GM23338 (cell line): ENCODE data around the gene NDUFB6. TPM values are rescaled to one million over a fixed set of nuclear protein-coding genes. Genes with fewer than 3 reads are reported as not detected.

Source experiments
- ATAC-seq: fragments of 200-7000 bp; cut with Tn5 transposase; 3 replicates; pipeline ENCODE4 v1.9.1; 2020
- DNase-seq: peaks from one replicate; pipeline ENCODE4 v3.0.0-alpha.2; 2015; ENCODE audit warnings: low spot score
- H2AFZ ChIP-seq: fragments of 200-600 bp; sonication (generic); 2 replicates; pipeline ENCODE4 v1.8.0; 2016; ENCODE audit warnings: antibody characterized with exemption, mild to moderate bottlenecking, moderate library complexity
- H3F3A ChIP-seq: fragments of 200-600 bp; sonication (generic); replicated peaks from 2 replicates; pipeline ENCODE4 v1.8.0; 2017; ENCODE audit warnings: antibody characterized with exemption, mixed run types, low read depth
- H3K27ac ChIP-seq: fragments of 200-600 bp; sonication (generic); 2 replicates; pipeline ENCODE4 v1.6.1; 2016; ENCODE audit warnings: low read depth
- H3K27me3 ChIP-seq: fragments of 200-600 bp; sonication (generic); 2 replicates; pipeline ENCODE4 v1.8.0; 2016; ENCODE audit warnings: mild to moderate bottlenecking, mixed run types, moderate library complexity; ENCODE audit not compliant: insufficient read depth
- H3K36me3 ChIP-seq: fragments of 200-600 bp; sonication (generic); 2 replicates; pipeline ENCODE4 v1.8.0; 2016; ENCODE audit warnings: mild to moderate bottlenecking; ENCODE audit not compliant: insufficient read depth
- H3K4me1 ChIP-seq: fragments of 200-600 bp; sonication (generic); 2 replicates; pipeline ENCODE4 v1.8.0; 2016; ENCODE audit warnings: mild to moderate bottlenecking, moderate library complexity; ENCODE audit not compliant: insufficient read depth
- H3K4me2 ChIP-seq: fragments of 200-600 bp; sonication (generic); 2 replicates; pipeline ENCODE4 v1.7.1; 2017; ENCODE audit warnings: mixed run types
- H3K4me3 ChIP-seq: fragments of 200-600 bp; sonication (generic); 2 replicates; pipeline ENCODE4 v1.6.1; 2016; ENCODE audit warnings: mixed run types
- H3K79me2 ChIP-seq: fragments of 200-600 bp; sonication (generic); replicated peaks from 2 replicates; pipeline ENCODE4 v1.8.0; 2017; ENCODE audit warnings: mild to moderate bottlenecking; ENCODE audit not compliant: insufficient read depth
- H3K9me2 ChIP-seq: fragments of 200-600 bp; sonication (generic); 2 replicates; pipeline ENCODE4 v1.8.0; 2017; ENCODE audit not compliant: insufficient read depth
- H4K20me1 ChIP-seq: fragments of 200-600 bp; sonication (generic); replicated peaks from 2 replicates; pipeline ENCODE4 v1.8.0; 2017; ENCODE audit warnings: mild to moderate bottlenecking; ENCODE audit not compliant: insufficient read depth
- H3K27ac Mint-ChIP-seq: 2 replicates; pipeline ENCODE4 v1.8.0; 2020; ENCODE audit warnings: inconsistent platforms, mild to moderate bottlenecking, moderate library complexity, mixed read lengths
- H3K27me3 Mint-ChIP-seq: 3 replicates; pipeline ENCODE4 v1.8.0; 2022; ENCODE audit warnings: low read depth, mild to moderate bottlenecking, moderate library complexity, mixed read lengths, inconsistent platforms; ENCODE audit not compliant: insufficient read depth, poor library complexity
- H3K36me3 Mint-ChIP-seq: 3 replicates; pipeline ENCODE4 v1.8.0; 2021; ENCODE audit warnings: low read depth, mild to moderate bottlenecking, inconsistent platforms, moderate library complexity, mixed read lengths
- H3K4me1 Mint-ChIP-seq: 3 replicates; pipeline ENCODE4 v1.8.0; 2020; ENCODE audit warnings: mild to moderate bottlenecking, inconsistent platforms, mixed read lengths
- H3K4me3 Mint-ChIP-seq: 3 replicates; pipeline ENCODE4 v1.8.0; 2021; ENCODE audit warnings: moderate library complexity, mild to moderate bottlenecking, inconsistent platforms, mixed read lengths
- H3K9me3 Mint-ChIP-seq: 3 replicates; pipeline ENCODE4 v1.8.0; 2020; ENCODE audit warnings: moderate library complexity, mild to moderate bottlenecking, inconsistent platforms, mixed read lengths
- EZH2 ChIP-seq: fragments of 200-600 bp; sonication (generic); IDR thresholded peaks from one replicate; pipeline ENCODE4 v1.8.0; 2017; ENCODE audit warnings: antibody characterized with exemption, mild to moderate bottlenecking, low read depth; ENCODE audit not compliant: unreplicated experiment
- POLR2AphosphoS5 ChIP-seq: IDR thresholded peaks from 2 replicates; pipeline ENCODE4 v1.6.1; 2016; ENCODE audit warnings: antibody characterized with exemption, low read depth
- ZNF114 ChIP-seq: fragments of 250-450 bp; sonication (Bioruptor Pico); IDR thresholded peaks from 2 replicates; pipeline ENCODE4 v1.5.0; 2020; ENCODE audit warnings: mild to moderate bottlenecking, moderate library complexity
- ZNF331 ChIP-seq: fragments of 250-450 bp; sonication (Bioruptor Pico); IDR thresholded peaks from 2 replicates; pipeline ENCODE4 v1.5.0; 2020; ENCODE audit warnings: low read depth, mild to moderate bottlenecking, moderate library complexity
- polyA plus RNA-seq: library from polyadenylated mRNA; unstranded; fragments of >200 nt; fragmentation: Nextera tagmentation; extraction: Ambion mirVana; gene quantifications from 2 replicates; pipeline ENCODE4 v1.2.1, GENCODE V29; 2016
- total RNA-seq: library from RNA; depleted of rRNA; stranded (reverse); fragments of >200 nt; shearing (Covaris generic); gene quantifications from 2 replicates; pipeline ENCODE4 v1.2.3, GENCODE V29; 2014
- TF ChIP-seq, protein P1 (sequence below): fragments of 250-450 bp; sonication (Bioruptor Pico); IDR thresholded peaks from 2 replicates; pipeline ENCODE4 v1.5.0; 2020; ENCODE audit warnings: mild to moderate bottlenecking, moderate library complexity
- TF ChIP-seq, protein P2 (sequence below): IDR thresholded peaks from one replicate; pipeline ENCODE4 v1.6.1; 2018; ENCODE audit warnings: antibody characterized with exemption; ENCODE audit not compliant: unreplicated experiment
- TF ChIP-seq, protein P3 (sequence below): IDR thresholded peaks from 2 replicates; pipeline ENCODE4 v1.6.1; 2016; ENCODE audit warnings: antibody characterized with exemption

NDUFB6 gene
- total and polyA plus RNA-seq, 2 experiments from 2014 or later: 56.5 to 231 TPM

DNA sequence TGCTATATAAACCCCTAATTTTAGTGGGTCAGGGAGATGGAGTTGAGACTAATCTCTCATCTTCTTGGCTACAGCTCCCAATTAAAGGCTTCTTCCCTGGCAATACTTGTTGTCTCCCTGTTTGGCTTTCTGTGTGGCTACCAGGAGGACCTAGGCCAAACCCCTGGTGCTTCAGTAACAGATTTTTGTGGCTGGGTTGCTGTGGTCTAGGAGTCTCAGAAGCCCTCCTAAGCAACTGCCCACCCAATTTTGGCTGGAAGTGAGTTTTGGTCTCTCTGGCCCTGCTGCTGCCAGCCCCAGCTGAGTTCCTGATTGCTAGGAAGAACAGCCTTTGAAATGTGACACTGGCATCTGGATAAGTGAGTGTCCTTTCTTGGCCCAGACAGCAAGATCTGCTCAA is 56.7 kb downstream of the NDUFB6 start (continued):
- TF ChIP-seq, protein P1, sequence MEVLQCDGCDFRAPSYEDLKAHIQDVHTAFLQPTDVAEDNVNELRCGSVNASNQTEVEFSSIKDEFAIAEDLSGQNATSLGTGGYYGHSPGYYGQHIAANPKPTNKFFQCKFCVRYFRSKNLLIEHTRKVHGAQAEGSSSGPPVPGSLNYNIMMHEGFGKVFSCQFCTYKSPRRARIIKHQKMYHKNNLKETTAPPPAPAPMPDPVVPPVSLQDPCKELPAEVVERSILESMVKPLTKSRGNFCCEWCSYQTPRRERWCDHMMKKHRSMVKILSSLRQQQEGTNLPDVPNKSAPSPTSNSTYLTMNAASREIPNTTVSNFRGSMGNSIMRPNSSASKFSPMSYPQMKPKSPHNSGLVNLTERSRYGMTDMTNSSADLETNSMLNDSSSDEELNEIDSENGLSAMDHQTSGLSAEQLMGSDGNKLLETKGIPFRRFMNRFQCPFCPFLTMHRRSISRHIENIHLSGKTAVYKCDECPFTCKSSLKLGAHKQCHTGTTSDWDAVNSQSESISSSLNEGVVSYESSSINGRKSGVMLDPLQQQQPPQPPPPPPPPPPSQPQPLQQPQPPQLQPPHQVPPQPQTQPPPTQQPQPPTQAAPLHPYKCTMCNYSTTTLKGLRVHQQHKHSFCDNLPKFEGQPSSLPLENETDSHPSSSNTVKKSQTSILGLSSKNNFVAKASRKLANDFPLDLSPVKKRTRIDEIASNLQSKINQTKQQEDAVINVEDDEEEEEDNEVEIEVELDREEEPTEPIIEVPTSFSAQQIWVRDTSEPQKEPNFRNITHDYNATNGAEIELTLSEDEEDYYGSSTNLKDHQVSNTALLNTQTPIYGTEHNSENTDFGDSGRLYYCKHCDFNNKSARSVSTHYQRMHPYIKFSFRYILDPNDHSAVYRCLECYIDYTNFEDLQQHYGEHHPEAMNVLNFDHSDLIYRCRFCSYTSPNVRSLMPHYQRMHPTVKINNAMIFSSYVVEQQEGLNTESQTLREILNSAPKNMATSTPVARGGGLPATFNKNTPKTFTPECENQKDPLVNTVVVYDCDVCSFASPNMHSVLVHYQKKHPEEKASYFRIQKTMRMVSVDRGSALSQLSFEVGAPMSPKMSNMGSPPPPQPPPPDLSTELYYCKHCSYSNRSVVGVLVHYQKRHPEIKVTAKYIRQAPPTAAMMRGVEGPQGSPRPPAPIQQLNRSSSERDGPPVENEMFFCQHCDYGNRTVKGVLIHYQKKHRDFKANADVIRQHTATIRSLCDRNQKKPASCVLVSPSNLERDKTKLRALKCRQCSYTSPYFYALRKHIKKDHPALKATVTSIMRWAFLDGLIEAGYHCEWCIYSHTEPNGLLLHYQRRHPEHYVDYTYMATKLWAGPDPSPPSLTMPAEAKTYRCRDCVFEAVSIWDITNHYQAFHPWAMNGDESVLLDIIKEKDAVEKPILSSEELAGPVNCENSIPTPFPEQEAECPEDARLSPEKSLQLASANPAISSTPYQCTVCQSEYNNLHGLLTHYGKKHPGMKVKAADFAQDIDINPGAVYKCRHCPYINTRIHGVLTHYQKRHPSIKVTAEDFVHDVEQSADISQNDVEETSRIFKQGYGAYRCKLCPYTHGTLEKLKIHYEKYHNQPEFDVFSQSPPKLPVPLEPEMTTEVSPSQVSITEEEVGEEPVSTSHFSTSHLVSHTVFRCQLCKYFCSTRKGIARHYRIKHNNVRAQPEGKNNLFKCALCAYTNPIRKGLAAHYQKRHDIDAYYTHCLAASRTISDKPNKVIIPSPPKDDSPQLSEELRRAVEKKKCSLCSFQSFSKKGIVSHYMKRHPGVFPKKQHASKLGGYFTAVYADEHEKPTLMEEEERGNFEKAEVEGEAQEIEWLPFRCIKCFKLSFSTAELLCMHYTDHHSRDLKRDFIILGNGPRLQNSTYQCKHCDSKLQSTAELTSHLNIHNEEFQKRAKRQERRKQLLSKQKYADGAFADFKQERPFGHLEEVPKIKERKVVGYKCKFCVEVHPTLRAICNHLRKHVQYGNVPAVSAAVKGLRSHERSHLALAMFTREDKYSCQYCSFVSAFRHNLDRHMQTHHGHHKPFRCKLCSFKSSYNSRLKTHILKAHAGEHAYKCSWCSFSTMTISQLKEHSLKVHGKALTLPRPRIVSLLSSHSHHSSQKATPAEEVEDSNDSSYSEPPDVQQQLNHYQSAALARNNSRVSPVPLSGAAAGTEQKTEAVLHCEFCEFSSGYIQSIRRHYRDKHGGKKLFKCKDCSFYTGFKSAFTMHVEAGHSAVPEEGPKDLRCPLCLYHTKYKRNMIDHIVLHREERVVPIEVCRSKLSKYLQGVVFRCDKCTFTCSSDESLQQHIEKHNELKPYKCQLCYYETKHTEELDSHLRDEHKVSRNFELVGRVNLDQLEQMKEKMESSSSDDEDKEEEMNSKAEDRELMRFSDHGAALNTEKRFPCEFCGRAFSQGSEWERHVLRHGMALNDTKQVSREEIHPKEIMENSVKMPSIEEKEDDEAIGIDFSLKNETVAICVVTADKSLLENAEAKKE (CRISPR knock-in tag): no peak

DNA sequence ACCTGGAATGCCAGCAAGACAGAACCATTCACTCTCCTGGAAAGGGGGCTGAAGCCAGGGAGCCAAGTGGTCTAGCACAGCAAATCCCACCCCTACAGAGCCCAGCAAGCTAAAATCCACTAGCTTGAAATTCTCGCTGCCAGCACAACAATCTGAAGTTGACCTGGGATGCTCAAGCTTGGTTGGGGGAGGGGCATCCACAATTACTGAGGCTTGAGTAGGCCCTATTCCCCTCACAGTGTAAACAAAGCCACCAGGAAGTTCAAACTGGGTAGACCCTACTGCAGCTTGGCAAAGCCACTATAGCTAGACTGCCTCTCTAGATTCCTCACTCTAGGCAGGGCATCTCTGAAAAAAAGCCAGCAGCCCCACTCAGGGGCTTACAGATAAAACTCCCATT is 64.2 kb downstream of the NDUFB6 start:
- peaks cover 13% of the 10 kb centered on the region for H3K9me3 Mint-ChIP-seq
- peaks cover 55% of the 10 kb centered on the region for H3K79me2 ChIP-seq
- H3K4me3 ChIP-seq: peak overlapping the region; percentile 32; the same call in 1 of the 2 replicates
- H3K4me3 Mint-ChIP-seq: no peak overlapping the region
- H3F3A ChIP-seq: no peaks in the 10 kb centered on the region
- peaks cover 8% of the 10 kb centered on the region; the same call in 2 of the 3 replicates for H3K36me3 Mint-ChIP-seq
- no peaks in the 10 kb centered on the region for H3K36me3 ChIP-seq
- ATAC-seq: peak; percentile 75
- H3K27me3 Mint-ChIP-seq: no peaks in the 10 kb centered on the region
- no peak overlapping the region for H2AFZ ChIP-seq
- TF ChIP-seq EZH2 (no peak), POLR2AphosphoS5 (no peak), ZNF114 (CRISPR knock-in tag) (no peak), ZNF331 (CRISPR knock-in tag) (no peak)
- TF ChIP-seq, protein P2, sequence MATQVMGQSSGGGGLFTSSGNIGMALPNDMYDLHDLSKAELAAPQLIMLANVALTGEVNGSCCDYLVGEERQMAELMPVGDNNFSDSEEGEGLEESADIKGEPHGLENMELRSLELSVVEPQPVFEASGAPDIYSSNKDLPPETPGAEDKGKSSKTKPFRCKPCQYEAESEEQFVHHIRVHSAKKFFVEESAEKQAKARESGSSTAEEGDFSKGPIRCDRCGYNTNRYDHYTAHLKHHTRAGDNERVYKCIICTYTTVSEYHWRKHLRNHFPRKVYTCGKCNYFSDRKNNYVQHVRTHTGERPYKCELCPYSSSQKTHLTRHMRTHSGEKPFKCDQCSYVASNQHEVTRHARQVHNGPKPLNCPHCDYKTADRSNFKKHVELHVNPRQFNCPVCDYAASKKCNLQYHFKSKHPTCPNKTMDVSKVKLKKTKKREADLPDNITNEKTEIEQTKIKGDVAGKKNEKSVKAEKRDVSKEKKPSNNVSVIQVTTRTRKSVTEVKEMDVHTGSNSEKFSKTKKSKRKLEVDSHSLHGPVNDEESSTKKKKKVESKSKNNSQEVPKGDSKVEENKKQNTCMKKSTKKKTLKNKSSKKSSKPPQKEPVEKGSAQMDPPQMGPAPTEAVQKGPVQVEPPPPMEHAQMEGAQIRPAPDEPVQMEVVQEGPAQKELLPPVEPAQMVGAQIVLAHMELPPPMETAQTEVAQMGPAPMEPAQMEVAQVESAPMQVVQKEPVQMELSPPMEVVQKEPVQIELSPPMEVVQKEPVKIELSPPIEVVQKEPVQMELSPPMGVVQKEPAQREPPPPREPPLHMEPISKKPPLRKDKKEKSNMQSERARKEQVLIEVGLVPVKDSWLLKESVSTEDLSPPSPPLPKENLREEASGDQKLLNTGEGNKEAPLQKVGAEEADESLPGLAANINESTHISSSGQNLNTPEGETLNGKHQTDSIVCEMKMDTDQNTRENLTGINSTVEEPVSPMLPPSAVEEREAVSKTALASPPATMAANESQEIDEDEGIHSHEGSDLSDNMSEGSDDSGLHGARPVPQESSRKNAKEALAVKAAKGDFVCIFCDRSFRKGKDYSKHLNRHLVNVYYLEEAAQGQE: no peak
- TF ChIP-seq, protein P3, sequence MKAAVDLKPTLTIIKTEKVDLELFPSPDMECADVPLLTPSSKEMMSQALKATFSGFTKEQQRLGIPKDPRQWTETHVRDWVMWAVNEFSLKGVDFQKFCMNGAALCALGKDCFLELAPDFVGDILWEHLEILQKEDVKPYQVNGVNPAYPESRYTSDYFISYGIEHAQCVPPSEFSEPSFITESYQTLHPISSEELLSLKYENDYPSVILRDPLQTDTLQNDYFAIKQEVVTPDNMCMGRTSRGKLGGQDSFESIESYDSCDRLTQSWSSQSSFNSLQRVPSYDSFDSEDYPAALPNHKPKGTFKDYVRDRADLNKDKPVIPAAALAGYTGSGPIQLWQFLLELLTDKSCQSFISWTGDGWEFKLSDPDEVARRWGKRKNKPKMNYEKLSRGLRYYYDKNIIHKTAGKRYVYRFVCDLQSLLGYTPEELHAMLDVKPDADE: no peak
- peaks cover 12% of the 10 kb centered on the region for H3K4me1 Mint-ChIP-seq
- no peak overlapping the region for H3K27ac Mint-ChIP-seq
- H3K27me3 ChIP-seq: no peaks in the 10 kb centered on the region
- peaks cover 11% of the 10 kb centered on the region for H3K4me1 ChIP-seq
- H3K27ac ChIP-seq: no peak overlapping the region
- peak; percentile 58 for DNase-seq
- peak overlapping the region; percentile 69 for H3K4me2 ChIP-seq
- no peaks in the 10 kb centered on the region; the same call in 1 of the 2 replicates for H4K20me1 ChIP-seq
- H3K9me2 ChIP-seq: no peaks in the 10 kb centered on the region
